H1 (cell line): ENCODE data around the gene ZNF608. TPM values are rescaled to one million over a fixed set of nuclear protein-coding genes. Genes with fewer than 3 reads are reported as not detected.

ENCODE experiments used
- CTCF ChIA-PET: fragments of 300-600 bp; sonication (Branson Sonifier 250); formaldehyde crosslinking; loops from one replicate; lab custom pipeline; 2021; ENCODE audit not compliant: partially characterized antibody; lab: Charles Lee
- POLR2A ChIA-PET: fragments of 300-600 bp; sonication (Branson Sonifier 250); formaldehyde crosslinking; loops from one replicate; lab custom pipeline; 2021; ENCODE audit warnings: inconsistent platforms; ENCODE audit not compliant: partially characterized antibody; lab: Charles Lee
- DNase-seq, 2 experiments: peaks; one replicate each; pipeline versions ENCODE4 v3.0.0 to v3.0.0-alpha.2; 2010 to 2022; ENCODE audit warnings: low spot score in 2 of 2, low read depth in 1 of 2, mixed read lengths in 1 of 2
- FAIRE-seq: peaks from 2 replicates; lab custom pipeline; 2011; peaks lifted over from hg19 to GRCh38; lab: Jason Lieb, UNC
- H2AFZ ChIP-seq: 2 replicates; pipeline ENCODE4 v1.8.1; 2012; ENCODE audit warnings: low read length, inconsistent platforms
- H2AK5ac ChIP-seq: 2 replicates; pipeline ENCODE4 v1.6.1; 2013; ENCODE audit warnings: low read depth, low read length
- H2BK120ac ChIP-seq: replicated peaks from 2 replicates; pipeline ENCODE3; 2013; ENCODE audit warnings: low read depth, low read length, inconsistent platforms
- H2BK12ac ChIP-seq: 2 replicates; pipeline ENCODE4 v1.6.1; 2013; ENCODE audit warnings: low read depth, low read length
- H2BK15ac ChIP-seq: 2 replicates; pipeline ENCODE4 v1.6.1; 2013; ENCODE audit warnings: low read length
- H2BK20ac ChIP-seq: 2 replicates; pipeline ENCODE4 v1.6.1; 2013; ENCODE audit warnings: low read length
- H2BK5ac ChIP-seq: 2 replicates; pipeline ENCODE4 v1.6.1; 2013; ENCODE audit warnings: low read depth, low read length
- H3K14ac ChIP-seq: 2 replicates; pipeline ENCODE4 v1.6.1; 2013; ENCODE audit warnings: inconsistent platforms; ENCODE audit not compliant: insufficient read length
- H3K18ac ChIP-seq: 2 replicates; pipeline ENCODE4 v1.6.1; 2013; ENCODE audit warnings: low read length; ENCODE audit errors: extremely low read depth
- H3K23ac ChIP-seq: 2 replicates; pipeline ENCODE4 v1.6.1; 2013; ENCODE audit warnings: inconsistent platforms; ENCODE audit not compliant: insufficient read length
- H3K23me2 ChIP-seq: 2 replicates; pipeline ENCODE4 v1.6.1; 2013; ENCODE audit warnings: low read depth, low read length
- H3K27ac ChIP-seq: 2 replicates; pipeline ENCODE4 v1.6.1; 2011; ENCODE audit warnings: low read depth, low read length, inconsistent platforms
- H3K27me3 ChIP-seq, 4 experiments: replicated peaks in 1 of 4; 1 replicate in 1 of 4; 2 replicates in 3 of 4; pipeline versions ENCODE4 v1.6.1 to v1.8.1; 2011 to 2013; ENCODE audit warnings: low read length in 3 of 4, mild to moderate bottlenecking in 3 of 4, inconsistent platforms in 2 of 4, mixed read lengths in 2 of 4, moderate library complexity in 1 of 4; ENCODE audit not compliant: control insufficient read depth in 3 of 4, insufficient read depth in 3 of 4; ENCODE audit errors: extremely low read depth in 1 of 4
- H3K36me3 ChIP-seq, 4 experiments: 2 replicates each; pipeline versions ENCODE4 v1.6.1 to v1.8.1; 2011 to 2013; ENCODE audit warnings: mild to moderate bottlenecking in 4 of 4, low read length in 3 of 4, moderate library complexity in 2 of 4, control low read depth in 1 of 4, inconsistent platforms in 1 of 4; ENCODE audit not compliant: insufficient read depth in 4 of 4, control insufficient read depth in 2 of 4
- H3K4ac ChIP-seq: replicated peaks from 2 replicates; pipeline ENCODE3; 2013; ENCODE audit warnings: low read length, low read depth, mixed read lengths, inconsistent platforms; ENCODE audit not compliant: insufficient read length
- H3K4me1 ChIP-seq, 4 experiments: replicated peaks in 1 of 4; 1 replicate in 1 of 4; 2 replicates in 3 of 4; pipeline versions ENCODE4 v1.6.1 to v1.8.1; 2011 to 2013; ENCODE audit warnings: low read length in 3 of 4, inconsistent platforms in 2 of 4, mixed read lengths in 1 of 4; ENCODE audit not compliant: insufficient read depth in 4 of 4, control insufficient read depth in 3 of 4
- H3K4me2 ChIP-seq, 2 experiments: 2 replicates each; pipeline versions ENCODE4 v1.6.1 to v1.8.1; 2011 to 2013; ENCODE audit warnings: low read depth in 2 of 2, low read length in 2 of 2, control low read depth in 1 of 2, inconsistent platforms in 1 of 2, mild to moderate bottlenecking in 1 of 2; ENCODE audit not compliant: insufficient read depth in 1 of 2
- H3K4me3 ChIP-seq, 4 experiments: fragments of 200-600, 300-600 bp in 1 of 4; sonication (generic), shearing (Covaris generic), sonication (Bioruptor Twin) in 1 of 4; 2 replicates each; pipeline versions ENCODE4 v1.5.1 to v1.8.1; 2011 to 2016; ENCODE audit warnings: low read length in 4 of 4, low read depth in 3 of 4, control low read depth in 2 of 4, inconsistent platforms in 2 of 4, mild to moderate bottlenecking in 2 of 4, mixed read lengths in 1 of 4, moderate library complexity in 1 of 4; ENCODE audit not compliant: insufficient read depth in 2 of 4; ENCODE audit errors: extremely low read depth in 1 of 4
- H3K56ac ChIP-seq: replicated peaks from 2 replicates; pipeline ENCODE3; 2013; ENCODE audit warnings: low read depth, mild to moderate bottlenecking, mixed read lengths, low read length, inconsistent platforms; ENCODE audit not compliant: insufficient read length
- H3K79me1 ChIP-seq: 2 replicates; pipeline ENCODE4 v1.6.1; 2013; ENCODE audit warnings: low read depth, low read length, control low read depth
- H3K79me2 ChIP-seq, 2 experiments: 2 replicates each; pipeline versions ENCODE4 v1.6.1 to v1.8.1; 2012 to 2013; ENCODE audit warnings: low read length in 2 of 2, mild to moderate bottlenecking in 2 of 2, inconsistent platforms in 1 of 2; ENCODE audit not compliant: insufficient read depth in 2 of 2, control insufficient read depth in 1 of 2
- H3K9ac ChIP-seq, 4 experiments: replicated peaks in 1 of 4; 1 replicate in 1 of 4; 2 replicates in 3 of 4; pipeline versions ENCODE4 v1.6.1 to v1.8.1; 2011 to 2013; ENCODE audit warnings: low read depth in 3 of 4, low read length in 3 of 4, control low read depth in 2 of 4, mild to moderate bottlenecking in 2 of 4, moderate library complexity in 2 of 4, inconsistent platforms in 1 of 4; ENCODE audit errors: extremely low read depth in 1 of 4
- H3K9me3 ChIP-seq, 2 experiments: 2 replicates each; pipeline versions ENCODE4 v1.6.1 to v1.8.1; 2012 to 2013; ENCODE audit warnings: mild to moderate bottlenecking in 2 of 2, moderate library complexity in 2 of 2, control low read depth in 1 of 2, inconsistent platforms in 1 of 2, low read depth in 1 of 2, low read length in 1 of 2, mixed read lengths in 1 of 2; ENCODE audit not compliant: insufficient read depth in 2 of 2
- H4K20me1 ChIP-seq, 2 experiments: replicated peaks in 1 of 2; 2 replicates each; pipeline versions ENCODE3 to v1.8.1; 2011 to 2013; ENCODE audit warnings: inconsistent platforms in 2 of 2, low read length in 2 of 2, mild to moderate bottlenecking in 1 of 2; ENCODE audit not compliant: insufficient read depth in 2 of 2, control insufficient read depth in 1 of 2
- H4K5ac ChIP-seq: 2 replicates; pipeline ENCODE4 v1.6.1; 2013; ENCODE audit warnings: low read length, low read depth, mixed read lengths, inconsistent platforms; ENCODE audit not compliant: insufficient read length
- H4K8ac ChIP-seq: 2 replicates; pipeline ENCODE4 v1.8.0; 2013; ENCODE audit warnings: mild to moderate bottlenecking, moderate library complexity, low read length, inconsistent platforms; ENCODE audit not compliant: insufficient read depth; ENCODE audit errors: extremely low read depth
- H4K91ac ChIP-seq: replicated peaks from 2 replicates; pipeline ENCODE3; 2013; ENCODE audit warnings: low read length, mixed read lengths, inconsistent platforms; ENCODE audit not compliant: insufficient read length
- CBX5 ChIP-seq: fragments of 300-800, 300-1000 bp; sonication (generic); IDR thresholded peaks from 2 replicates; pipeline ENCODE4 v1.7.1; 2016; ENCODE audit warnings: antibody characterized with exemption, low read length, low read depth
- GABPA ChIP-seq: IDR thresholded peaks from 2 replicates; pipeline ENCODE4 v1.6.1; 2011; ENCODE audit warnings: mild to moderate bottlenecking, low read length, moderate library complexity, borderline replicate concordance; ENCODE audit not compliant: insufficient read depth
- PHF8 ChIP-seq: fragments of 200-600 bp; sonication (generic); conservative IDR thresholded peaks from 2 replicates; pipeline ENCODE4 v1.7.1; 2012; ENCODE audit warnings: low read depth, mild to moderate bottlenecking, inconsistent platforms, low read length, moderate library complexity
- SAP30 ChIP-seq: fragments of 300-600 bp; sonication (generic); IDR thresholded peaks from 2 replicates; pipeline ENCODE4 v1.7.1; 2012; ENCODE audit warnings: low read length, moderate library complexity, mild to moderate bottlenecking, inconsistent platforms; ENCODE audit not compliant: insufficient read depth, insufficient replicate concordance
- WGBS, 2 experiments: shearing (Covaris generic) in 1 of 2; methylation state at CpG; one replicate each; pipeline versions ENCODE4 v1.1.6 to v1.1.7; 2013 to 2015; ENCODE audit warnings: low lambda C conversion rate in 2 of 2, mixed read lengths in 2 of 2, inconsistent platforms in 1 of 2, low coverage in 1 of 2, missing lambda C conversion rate in 1 of 2; ENCODE audit not compliant: insufficient replicate concordance in 2 of 2, insufficient coverage in 1 of 2, insufficient read length in 1 of 2; ENCODE audit errors: extremely low coverage in 1 of 2, missing lambda C conversion rate in 1 of 2; 5-methylcytosine and 5-hydroxymethylcytosine counted together
- polyA plus RNA-seq, 7 experiments: library from polyadenylated mRNA; depleted of rRNA in 3 of 7; stranded (reverse) in 5 of 7; unstranded in 2 of 7; fragments of >200 nt in 5 of 7; fragments of 200-250 nt in 2 of 7; gene quantifications; 1 replicate in 5 of 7; 2 replicates in 1 of 7; 4 replicates in 1 of 7; pipeline versions ENCODE4 v1.2.1 to v1.2.3, GENCODE V29; 2011 to 2013; ENCODE audit warnings: missing spikeins in 2 of 7, mixed read lengths in 2 of 7
- total RNA-seq: library from RNA; stranded (reverse); fragmentation: NEBNext Ultra II Directional; extraction: Animal tissue kit (Norgen Biotek cat#: 25700); gene quantifications from 2 replicates; pipeline ENCODE4 v1.2.1, GENCODE V29; 2021

ZNF608 gene
- total and polyA plus RNA-seq, 2 of the 8 experiments (the other 6 are each of a cell fraction or from before 2014, with no cell fraction given), result 17.2 to 40.8 TPM

GRCh38 chr5:124696898-124697297, 49.5 kb downstream of the ZNF608 start:
- H2BK120ac ChIP-seq, result no peak overlapping the region

More at GRCh38 chr5:124696898-124697297, 49.5 kb downstream of the ZNF608 start:
- ChIA-PET CTCF (interaction anchor here (0.6 kb wide), 1 partner anchor 405 kb away, joined by 3 read pairs; no protein-coding TSS in a partner anchor), POLR2A (no interaction called here)
- Histone ChIP-seq H3K27ac (no peak overlapping the region), H3K4ac (no peak overlapping the region), H2BK5ac (no peak overlapping the region), H3K9me3 (no peaks in the 10 kb centered on the region), H2BK20ac (no peak overlapping the region), H2AFZ (no peak overlapping the region), H4K5ac (no peak overlapping the region), H3K4me1 (peaks cover 0 to 34% (median 18%) of the 10 kb centered on the region in 4 experiments; a peak in 6 of 7 replicates), H3K4me3 (no peak overlapping the region), H3K56ac (no peak overlapping the region), H3K36me3 (peaks cover 0 to 5% (median 0%) of the 10 kb centered on the region in 4 experiments; a peak in 2 of 8 replicates), H4K20me1 (peaks cover 0 to 2% of the 10 kb centered on the region in 2 experiments), H2BK15ac (no peak overlapping the region), H3K23ac (no peak overlapping the region), H3K9ac (no peak overlapping the region), H2BK12ac (no peak overlapping the region), H3K14ac (no peak overlapping the region), H3K27me3 (peaks cover 0 to 1% (median 0%) of the 10 kb centered on the region in 4 experiments; a peak in 1 of 7 replicates), H4K8ac (no peak overlapping the region), H2AK5ac (no peak overlapping the region), H4K91ac (no peak overlapping the region), H3K79me2 (peaks cover 9 to 94% of the 10 kb centered on the region in 2 experiments; a peak in 3 of 4 replicates), H3K23me2 (no peaks in the 10 kb centered on the region), H3K4me2 (no peak overlapping the region), H3K79me1 (peaks cover 5% of the 10 kb centered on the region; the same call in 1 of the 2 replicates), H3K18ac (no peak overlapping the region)
- DNase-seq (no peak), FAIRE-seq (no peak)
- WGBS, 2 experiments, result 90% methylated on average over 7 of the region's 7 CpGs; no CpG with 5 or more reads in 1 of the 2 experiments
- TF ChIP-seq PHF8 (no peak), SAP30 (no peak), GABPA (no peak), CBX5 (no peak)
